ENCODE measurements around the gene CAPN13.

CAPN13 gene

DNA sequence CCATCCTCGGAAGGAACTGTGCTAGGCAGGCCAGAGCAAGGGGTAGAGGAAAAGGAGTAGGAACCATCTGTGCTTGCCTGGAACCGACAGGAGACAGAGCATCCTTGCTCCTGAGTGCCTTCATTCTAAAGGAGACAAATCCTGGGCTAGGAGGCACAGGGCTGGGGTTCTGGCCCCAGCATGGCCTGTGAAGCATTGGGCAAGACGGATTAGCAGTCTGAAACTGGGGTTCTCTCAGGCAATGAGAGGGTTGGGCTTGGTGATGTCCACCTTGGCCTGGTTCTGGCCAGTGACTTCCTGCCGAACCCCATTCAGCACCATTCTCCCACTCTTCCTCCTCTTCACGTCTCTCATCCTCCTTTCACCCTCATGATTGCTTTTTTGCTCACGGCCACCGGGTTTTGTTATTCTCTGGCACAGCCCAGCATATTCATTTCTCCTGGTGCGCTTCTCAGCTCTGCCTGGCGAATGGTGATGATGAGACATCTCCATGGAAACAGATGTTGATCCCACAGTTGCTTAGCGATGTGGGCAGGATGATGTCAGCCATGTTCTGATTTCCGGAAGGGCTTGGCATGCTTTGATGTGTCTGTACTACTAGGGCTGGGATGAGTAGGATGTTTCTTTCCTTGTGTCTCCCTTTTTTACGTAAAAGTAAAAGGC lies 127.7 kb downstream of the CAPN13 start:
- TF ChIP-seq, protein P1, sequence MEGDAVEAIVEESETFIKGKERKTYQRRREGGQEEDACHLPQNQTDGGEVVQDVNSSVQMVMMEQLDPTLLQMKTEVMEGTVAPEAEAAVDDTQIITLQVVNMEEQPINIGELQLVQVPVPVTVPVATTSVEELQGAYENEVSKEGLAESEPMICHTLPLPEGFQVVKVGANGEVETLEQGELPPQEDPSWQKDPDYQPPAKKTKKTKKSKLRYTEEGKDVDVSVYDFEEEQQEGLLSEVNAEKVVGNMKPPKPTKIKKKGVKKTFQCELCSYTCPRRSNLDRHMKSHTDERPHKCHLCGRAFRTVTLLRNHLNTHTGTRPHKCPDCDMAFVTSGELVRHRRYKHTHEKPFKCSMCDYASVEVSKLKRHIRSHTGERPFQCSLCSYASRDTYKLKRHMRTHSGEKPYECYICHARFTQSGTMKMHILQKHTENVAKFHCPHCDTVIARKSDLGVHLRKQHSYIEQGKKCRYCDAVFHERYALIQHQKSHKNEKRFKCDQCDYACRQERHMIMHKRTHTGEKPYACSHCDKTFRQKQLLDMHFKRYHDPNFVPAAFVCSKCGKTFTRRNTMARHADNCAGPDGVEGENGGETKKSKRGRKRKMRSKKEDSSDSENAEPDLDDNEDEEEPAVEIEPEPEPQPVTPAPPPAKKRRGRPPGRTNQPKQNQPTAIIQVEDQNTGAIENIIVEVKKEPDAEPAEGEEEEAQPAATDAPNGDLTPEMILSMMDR (IDR thresholded peaks at IDR 0.05; ENCODE audit: control insufficient read depth, extremely low read depth, insufficient read depth): no peak
- no peak overlapping the region for H3K4me3 ChIP-seq (ENCODE audit: low read depth, low read length)
- no peak for DNase-seq (ENCODE audit: low read depth)

DNA sequence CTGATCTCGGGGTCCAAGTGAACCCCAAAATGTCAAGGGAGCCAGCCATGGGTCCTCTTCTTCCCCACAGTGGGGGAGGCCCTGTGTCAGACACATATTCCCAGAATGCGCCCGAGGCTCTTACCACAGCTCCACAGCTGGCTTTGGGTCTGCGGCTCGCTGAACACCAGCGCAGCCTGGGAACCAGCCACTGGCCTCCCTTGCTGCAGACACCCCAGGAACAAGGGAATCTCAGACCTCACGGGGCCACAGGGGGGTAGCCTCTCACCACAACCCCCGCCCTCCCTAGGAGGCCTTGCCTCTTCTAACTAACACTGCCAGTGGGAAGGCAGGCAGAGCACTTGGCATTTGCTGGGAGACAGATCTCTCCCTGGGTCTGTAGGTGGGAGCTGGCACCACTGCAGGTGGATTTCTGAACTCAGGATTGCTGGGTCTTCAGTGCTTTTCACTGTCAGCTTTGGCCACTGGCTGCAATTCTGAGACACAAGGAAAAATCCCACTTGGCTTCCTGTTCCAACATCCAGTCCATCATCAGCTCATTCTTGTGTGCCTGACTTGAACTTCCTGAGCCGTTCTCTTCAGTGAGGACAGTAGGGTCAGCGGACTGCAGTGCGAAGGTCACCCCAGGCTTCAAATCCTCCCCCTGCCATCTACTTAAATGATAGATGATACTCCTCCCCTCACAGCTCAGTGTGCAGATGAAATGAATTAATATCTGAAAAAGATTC lies 128.7 kb downstream of the CAPN13 start:
- H3K4me3 ChIP-seq (ENCODE audit: low read depth, low read length): no peak overlapping the region
- TF ChIP-seq, protein P1 (IDR thresholded peaks at IDR 0.05; ENCODE audit: control insufficient read depth, extremely low read depth, insufficient read depth): no peak
- no peak for DNase-seq (ENCODE audit: low read depth)

DNA sequence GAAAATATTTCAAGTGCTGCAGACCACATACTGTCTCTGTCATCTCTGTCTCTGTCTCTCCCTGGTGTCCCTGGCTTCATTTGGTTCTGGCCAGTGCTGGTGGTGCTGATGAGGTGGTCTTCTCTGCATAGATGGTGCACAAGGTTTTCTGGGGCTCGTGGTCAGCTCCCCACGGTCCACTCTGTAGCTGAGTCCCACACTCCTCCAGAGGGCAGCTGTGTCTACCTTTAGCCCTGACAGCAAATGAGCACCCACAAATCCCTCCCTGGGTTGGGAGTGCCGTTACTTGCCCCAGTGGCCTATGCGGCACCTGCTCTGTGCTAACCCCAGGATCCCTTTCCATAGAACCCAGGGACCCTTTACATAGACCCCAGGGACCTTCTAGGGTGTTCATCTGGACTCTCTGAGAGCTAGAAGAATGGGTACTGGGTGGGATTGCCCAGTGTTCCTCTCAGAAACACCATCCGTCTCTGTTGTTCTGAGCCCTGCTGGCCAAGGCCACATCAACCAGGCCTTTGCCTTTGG lies 129.3 kb downstream of the CAPN13 start:
- TF ChIP-seq, protein P1 (IDR thresholded peaks at IDR 0.05; ENCODE audit: control insufficient read depth, extremely low read depth, insufficient read depth): no peak
- no peak for DNase-seq (ENCODE audit: low read depth)
- no peak overlapping the region for H3K4me3 ChIP-seq (ENCODE audit: low read depth, low read length)

DNA sequence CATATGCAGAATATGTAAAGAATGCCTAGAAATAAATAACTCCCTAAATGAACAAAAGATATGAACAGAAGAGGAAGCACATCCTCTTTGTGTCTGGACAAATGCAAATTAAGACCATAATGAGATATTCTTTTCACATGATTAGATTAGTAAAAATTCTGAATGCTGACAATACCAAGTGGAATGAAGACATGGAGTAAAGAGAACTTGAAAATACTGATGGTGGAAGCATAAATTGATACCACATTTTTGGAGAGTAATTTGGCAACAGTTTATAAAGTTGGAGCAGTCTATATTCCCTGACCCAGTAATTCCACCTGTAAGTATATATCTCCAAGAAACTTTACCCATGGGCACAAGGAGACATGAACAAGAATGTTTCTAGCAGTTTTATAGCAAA lies 130.0 kb downstream of the CAPN13 start:
- H3K4me3 ChIP-seq (ENCODE audit: low read depth, low read length): no peak overlapping the region
- DNase-seq (ENCODE audit: low read depth): no peak
- TF ChIP-seq, protein P1 (IDR thresholded peaks at IDR 0.05; ENCODE audit: control insufficient read depth, extremely low read depth, insufficient read depth): no peak

DNA sequence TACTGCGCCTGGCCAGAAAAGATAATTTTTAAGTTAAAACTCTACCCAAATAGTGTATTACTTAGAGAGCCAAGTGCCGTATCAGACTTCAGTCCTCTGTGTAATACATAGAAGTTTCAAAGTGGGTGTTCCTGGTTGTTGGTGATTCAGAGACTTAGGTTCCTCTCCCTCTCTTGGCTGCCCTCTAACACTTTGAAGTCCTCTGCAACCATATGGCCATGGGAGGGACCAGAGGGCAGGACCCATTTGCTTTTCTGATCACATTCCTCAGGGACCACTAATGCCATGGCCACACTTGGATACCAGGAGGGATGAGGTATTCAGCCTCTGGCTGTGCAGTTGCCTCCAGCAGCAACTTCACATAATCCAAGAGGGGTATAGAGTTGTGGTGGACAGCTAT lies 131.5 kb downstream of the CAPN13 start:
- DNase-seq (ENCODE audit: low read depth): no peak
- TF ChIP-seq, protein P1 (IDR thresholded peaks at IDR 0.05; ENCODE audit: control insufficient read depth, extremely low read depth, insufficient read depth): no peak

DNA sequence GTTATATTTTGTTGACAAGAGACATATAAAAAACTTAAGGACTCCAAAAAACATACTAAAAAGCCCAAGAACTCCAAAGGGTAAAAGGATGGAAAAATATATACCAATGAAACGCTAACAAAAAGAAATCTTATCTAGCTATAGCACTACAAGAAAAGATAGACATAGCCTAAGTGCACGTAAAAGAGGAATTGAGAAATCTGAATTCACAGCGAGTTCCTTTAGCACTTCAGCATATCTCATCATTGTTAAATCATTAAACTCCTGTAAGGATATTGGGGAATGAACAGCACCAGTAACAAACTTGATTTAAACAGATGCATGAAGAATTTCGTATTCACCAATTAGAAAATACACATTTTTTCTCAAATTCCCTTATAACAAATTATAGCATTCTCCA lies 134.1 kb downstream of the CAPN13 start:
- no peak for DNase-seq (ENCODE audit: low read depth)
- TF ChIP-seq, protein P1 (IDR thresholded peaks at IDR 0.05; ENCODE audit: control insufficient read depth, extremely low read depth, insufficient read depth): no peak
- H3K4me3 ChIP-seq (ENCODE audit: low read depth, low read length): no peak overlapping the region

More for the DNA sequence above, 131.5 kb downstream of the CAPN13 start:
- no peak overlapping the region for H3K4me3 ChIP-seq (ENCODE audit: low read depth, low read length)
